ENCODE measurements around the gene PARD6G.

The PARD6G gene

DNA sequence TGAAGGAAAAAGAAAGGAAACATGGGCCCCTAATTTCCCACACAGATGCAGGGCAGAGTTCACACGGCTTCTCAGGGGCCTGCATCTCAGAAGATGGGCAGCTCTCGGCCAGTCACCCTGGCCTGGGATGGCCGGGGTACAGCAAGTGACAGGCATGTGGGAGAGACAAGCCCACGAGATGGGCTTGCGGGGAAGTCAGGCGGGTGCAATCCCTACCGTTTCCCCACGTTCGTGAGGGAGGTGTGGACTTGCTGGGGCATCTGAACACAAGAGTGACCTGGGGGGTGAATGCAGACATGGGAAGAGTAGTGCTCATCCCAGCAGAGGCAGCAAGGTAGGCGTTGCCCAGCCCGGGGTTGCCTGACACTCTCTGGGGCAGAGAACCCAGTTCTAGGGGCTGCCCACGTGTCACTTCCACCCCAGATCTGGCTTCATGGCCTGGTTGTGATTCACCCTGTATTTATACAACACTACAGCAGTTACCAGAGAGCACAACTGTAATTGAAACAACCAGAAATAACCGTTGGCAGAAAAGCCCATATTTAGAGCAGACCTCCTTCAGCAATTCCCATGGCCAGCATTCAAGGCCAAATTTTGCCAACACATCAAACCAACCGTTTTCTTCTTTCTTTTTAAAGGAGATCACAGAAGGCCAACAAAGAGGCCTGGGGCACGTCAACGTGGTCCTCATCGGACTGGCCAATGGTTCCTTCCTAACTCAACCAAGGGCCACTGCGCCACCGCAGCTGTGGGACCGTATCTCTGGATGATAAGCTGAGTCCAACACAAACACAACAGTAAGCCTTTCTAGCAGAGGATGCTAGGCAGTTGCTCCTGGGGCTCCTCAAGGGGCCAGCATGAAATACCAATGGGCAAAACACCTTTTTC is 58.4 kb downstream of the PARD6G start:
- no peak for DNase-seq (ENCODE audit: extremely low read depth, low read depth)
- TF ChIP-seq, protein P1, sequence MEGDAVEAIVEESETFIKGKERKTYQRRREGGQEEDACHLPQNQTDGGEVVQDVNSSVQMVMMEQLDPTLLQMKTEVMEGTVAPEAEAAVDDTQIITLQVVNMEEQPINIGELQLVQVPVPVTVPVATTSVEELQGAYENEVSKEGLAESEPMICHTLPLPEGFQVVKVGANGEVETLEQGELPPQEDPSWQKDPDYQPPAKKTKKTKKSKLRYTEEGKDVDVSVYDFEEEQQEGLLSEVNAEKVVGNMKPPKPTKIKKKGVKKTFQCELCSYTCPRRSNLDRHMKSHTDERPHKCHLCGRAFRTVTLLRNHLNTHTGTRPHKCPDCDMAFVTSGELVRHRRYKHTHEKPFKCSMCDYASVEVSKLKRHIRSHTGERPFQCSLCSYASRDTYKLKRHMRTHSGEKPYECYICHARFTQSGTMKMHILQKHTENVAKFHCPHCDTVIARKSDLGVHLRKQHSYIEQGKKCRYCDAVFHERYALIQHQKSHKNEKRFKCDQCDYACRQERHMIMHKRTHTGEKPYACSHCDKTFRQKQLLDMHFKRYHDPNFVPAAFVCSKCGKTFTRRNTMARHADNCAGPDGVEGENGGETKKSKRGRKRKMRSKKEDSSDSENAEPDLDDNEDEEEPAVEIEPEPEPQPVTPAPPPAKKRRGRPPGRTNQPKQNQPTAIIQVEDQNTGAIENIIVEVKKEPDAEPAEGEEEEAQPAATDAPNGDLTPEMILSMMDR (IDR thresholded peaks at IDR 0.05; ENCODE audit: low read depth, low read length): no peak

DNA sequence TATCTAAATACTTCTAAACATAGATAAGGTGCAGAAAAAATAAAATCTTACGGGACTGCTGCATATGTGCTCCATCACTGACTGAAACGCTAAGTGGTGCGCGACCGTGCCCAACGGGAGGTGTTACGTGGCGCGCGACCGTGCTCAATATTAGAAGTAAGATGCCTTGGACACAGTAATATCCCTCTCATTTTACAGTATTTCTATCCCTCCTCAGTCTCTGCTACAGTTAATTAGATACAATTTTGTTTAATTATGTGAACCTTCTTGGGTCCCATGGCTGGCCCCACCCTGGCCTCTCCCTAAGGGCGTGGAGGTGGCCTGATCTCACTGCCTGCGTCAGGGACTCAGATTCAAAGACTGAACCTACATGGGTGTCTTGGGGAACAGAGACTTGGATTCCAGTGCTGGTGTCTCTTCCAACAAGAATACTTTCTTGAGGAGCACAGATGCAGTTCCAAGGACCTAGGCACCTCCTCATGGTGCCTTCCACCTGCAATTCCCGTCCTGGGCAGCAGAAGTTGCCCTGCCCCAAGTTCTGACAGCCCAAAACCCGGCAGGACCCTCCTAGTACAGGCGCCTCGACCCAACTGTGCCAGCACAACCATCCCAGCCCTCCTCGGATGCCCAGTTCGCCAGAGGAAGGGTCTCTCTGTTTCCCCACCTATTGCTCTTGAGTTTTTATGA is 59.2 kb downstream of the PARD6G start:
- TF ChIP-seq, protein P1 (IDR thresholded peaks at IDR 0.05; ENCODE audit: low read depth, low read length): no peak
- DNase-seq (ENCODE audit: extremely low read depth, low read depth): no peak

- no peak for DNase-seq (ENCODE audit: extremely low read depth, low read depth)
Observed at GRCh38 chr18:80185545-80185944, 61.8 kb downstream of the PARD6G start.

DNA sequence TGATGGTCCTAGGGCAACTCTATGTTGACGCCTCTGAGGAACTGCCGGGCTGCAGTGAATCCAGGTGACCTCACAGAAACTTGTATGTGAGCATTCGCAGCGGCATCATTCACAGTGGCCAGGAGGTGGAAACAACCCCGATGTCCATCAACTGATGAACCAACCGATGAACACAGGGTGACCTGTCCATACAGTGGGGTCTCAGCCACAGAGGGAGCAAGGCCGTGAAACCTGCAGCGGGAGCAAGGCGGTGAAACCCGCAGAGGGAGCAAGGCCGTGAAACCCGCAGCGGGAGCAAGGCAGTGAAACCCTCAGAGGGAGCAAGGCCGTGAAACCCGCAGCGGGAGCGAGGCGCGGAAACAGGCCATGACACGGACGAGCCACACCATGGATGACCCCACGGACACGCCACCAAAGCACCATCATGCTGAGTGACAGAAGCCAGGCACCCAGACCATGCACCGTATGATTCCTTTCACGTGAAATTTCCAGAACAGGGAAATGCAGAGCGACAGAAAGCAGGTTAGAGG is 63.0 kb downstream of the PARD6G start:
- no peak for DNase-seq (ENCODE audit: extremely low read depth, low read depth)
- TF ChIP-seq, protein P1 (IDR thresholded peaks at IDR 0.05; ENCODE audit: low read depth, low read length): no peak

More at GRCh38 chr18:80185545-80185944, 61.8 kb downstream of the PARD6G start:
- TF ChIP-seq, protein P1 (IDR thresholded peaks at IDR 0.05; ENCODE audit: low read depth, low read length): no peak

DNA sequence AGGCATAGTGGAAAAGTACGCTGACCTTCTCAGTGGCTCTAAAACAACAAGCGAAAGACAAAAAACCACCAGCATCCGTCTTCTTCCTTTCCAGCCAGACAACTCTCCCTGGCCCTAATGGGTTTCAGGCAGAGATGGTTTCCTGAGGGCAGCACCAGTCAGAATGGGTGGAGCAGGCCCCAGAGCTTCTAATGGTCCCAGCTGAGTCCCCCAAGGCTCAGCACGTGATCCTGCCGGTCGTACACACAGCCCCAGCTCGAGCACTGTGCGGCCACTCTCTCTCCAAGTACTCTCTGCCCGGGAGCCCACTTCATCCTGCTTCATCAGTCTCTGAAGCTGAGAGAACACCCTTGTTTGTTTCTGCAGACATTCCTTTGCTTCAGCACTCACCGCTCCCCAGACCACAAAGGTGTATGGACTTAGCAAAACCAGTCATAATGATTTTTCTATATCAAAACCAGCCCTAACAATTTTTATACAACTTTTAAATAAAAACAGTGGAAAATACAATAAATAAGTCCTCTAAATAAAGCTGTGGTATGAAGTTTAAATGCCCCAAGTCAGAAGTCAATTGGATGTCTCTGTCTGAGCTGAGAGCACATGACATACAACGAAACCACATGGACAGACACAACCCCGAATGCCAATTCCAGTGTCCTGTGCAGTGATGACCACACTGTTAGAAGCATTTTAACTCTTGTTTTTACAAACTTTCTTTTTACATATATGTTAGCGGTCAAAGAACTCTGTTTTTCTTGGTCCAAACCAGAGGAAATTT is 63.9 kb downstream of the PARD6G start:
- TF ChIP-seq, protein P1 (IDR thresholded peaks at IDR 0.05; ENCODE audit: low read depth, low read length): no peak
- no peak for DNase-seq (ENCODE audit: extremely low read depth, low read depth)

DNA sequence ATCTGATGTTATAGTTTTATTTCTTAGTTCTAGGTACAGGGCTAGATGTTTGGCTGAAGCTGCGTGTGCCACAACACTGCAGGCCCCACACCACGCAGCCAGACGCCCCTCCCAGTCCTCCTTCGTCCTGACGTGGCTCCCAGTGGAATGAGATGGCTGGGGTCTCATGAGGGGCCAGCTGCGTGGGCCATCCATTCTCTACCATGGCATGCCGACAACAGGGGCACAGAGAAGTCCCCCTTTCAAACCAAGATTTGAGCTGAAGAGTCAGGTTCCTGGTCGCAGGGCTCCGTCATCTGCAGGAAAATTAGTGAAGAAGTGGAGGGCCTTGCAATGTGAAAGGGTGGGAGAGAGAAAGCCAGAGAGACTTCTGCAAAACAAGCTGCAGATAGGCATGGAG is 64.5 kb downstream of the PARD6G start:
- no peak for DNase-seq (ENCODE audit: extremely low read depth, low read depth)
- TF ChIP-seq, protein P1 (IDR thresholded peaks at IDR 0.05; ENCODE audit: low read depth, low read length): no peak
